Measurements from ENCODE around the gene CCDC50. TPM values are rescaled to one million over a fixed set of nuclear protein-coding genes. Genes with fewer than 3 reads are reported as not detected.

CCDC50 gene
- total RNA-seq, 1 experiment from 2014 or later: 47.8 TPM

GRCh38 chr3:191360620-191361019 is 31.4 kb downstream of the CCDC50 start:
- H3K79me2 ChIP-seq (ENCODE audit: insufficient read depth, low read length): peaks cover 9% of the 10 kb centered on the region
- H3K9me2 ChIP-seq (ENCODE audit: insufficient read depth): no peaks in the 10 kb centered on the region
- H3K4me1 ChIP-seq (ENCODE audit: control insufficient read depth in 1 of 2, insufficient read depth in 2 of 2, low read length in 2 of 2): peaks cover 45 to 51% of the 10 kb centered on the region in 2 experiments
- peaks cover 2 to 9% of the 10 kb centered on the region in 2 experiments; a peak in 2 of 4 replicates for H3K36me3 ChIP-seq (ENCODE audit: control insufficient read depth in 1 of 2, insufficient read depth in 2 of 2, low read length in 2 of 2)
- ChIA-PET CTCF (no interaction called here), POLR2A (no interaction called here), RAD21 (ENCODE audit: low non-redundant PET in 1 of 2, low total read pairs in 2 of 2, uncharacterized antibody in 2 of 2, unreplicated experiment in 2 of 2) (no interaction called here)
- no peak overlapping the region for H2AFZ ChIP-seq (ENCODE audit: low read depth, low read length, poor library complexity, severe bottlenecking)
- H3K9ac ChIP-seq (ENCODE audit: low read length): no peak overlapping the region
- no TSS peak for BruUV-seq (replicated peaks)
- H3K4me3 ChIP-seq (replicated peaks in 1 of 2; ENCODE audit: low read depth in 1 of 2, low read length in 2 of 2): no peak overlapping the region
- ATAC-seq (no peak), DNase-seq (ENCODE audit: low read depth, low spot score) (no peak)
- no peak overlapping the region for H3K4me2 ChIP-seq (ENCODE audit: low read length)
- H4K20me1 ChIP-seq (ENCODE audit: insufficient read depth): no peaks in the 10 kb centered on the region
- TF ChIP-seq FOSL1 (IDR thresholded peaks at IDR 0.05; ENCODE audit: low read depth) (no peak), ELF1 (IDR thresholded peaks at IDR 0.05; ENCODE audit: borderline replicate concordance, low read depth) (no peak), ATF3 (IDR thresholded peaks at IDR 0.05) (0 out of 2 replicates have a peak, but pooled peaks have one; percentile 19), ZFX (IDR thresholded peaks at IDR 0.05) (no peak), SP1 (IDR thresholded peaks at IDR 0.05; ENCODE audit: low read depth) (peak; percentile 49; the same call in 1 of the 2 replicates), CBX3 (IDR thresholded peaks at IDR 0.05; ENCODE audit: low read depth) (no peak), MAX (IDR thresholded peaks at IDR 0.05) (0 out of 2 replicates have a peak, but pooled peaks have one; percentile 25), CEBPB (IDR thresholded peaks at IDR 0.05; ENCODE audit: low read depth) (peak; percentile 63), RAD21 (IDR thresholded peaks at IDR 0.05; ENCODE audit: low read depth) (no peak)
- intact Hi-C loops (cut with micrococcal nuclease): no loop called here
- no peaks in the 10 kb centered on the region for H3K9me3 ChIP-seq (ENCODE audit: control insufficient read depth in 1 of 2, insufficient read depth in 1 of 2, low read depth in 1 of 2, low read length in 2 of 2)
- H3K27ac ChIP-seq (ENCODE audit: low read depth, low read length): no peak overlapping the region
- no peaks in the 10 kb centered on the region for H3K27me3 ChIP-seq (ENCODE audit: insufficient read depth, low read length)

GRCh38 chr3:191361456-191361855 is 32.3 kb downstream of the CCDC50 start:
- H4K20me1 ChIP-seq (ENCODE audit: insufficient read depth): no peaks in the 10 kb centered on the region
- 0 out of 2 replicates have a peak, but pooled peaks cover under 1% of the 10 kb centered on the region for H3K79me2 ChIP-seq (ENCODE audit: insufficient read depth, low read length)
- no peak for ATAC-seq
- no peak overlapping the region for H3K4me2 ChIP-seq (ENCODE audit: low read length)
- H3K4me1 ChIP-seq (ENCODE audit: control insufficient read depth in 1 of 2, insufficient read depth in 2 of 2, low read length in 2 of 2): peaks cover 36 to 43% of the 10 kb centered on the region in 2 experiments
- TF ChIP-seq ZNF274 (IDR thresholded peaks at IDR 0.05; ENCODE audit: low read depth, low read length): no peak
- TF ChIP-seq YY1 (IDR thresholded peaks at IDR 0.05; ENCODE audit: extremely low read depth, insufficient replicate concordance, low read depth, low read length): no peak
- no peak for TF ChIP-seq ZFX (IDR thresholded peaks at IDR 0.05)
- TF ChIP-seq ZBTB33 (IDR thresholded peaks at IDR 0.05; ENCODE audit: extremely low read depth, insufficient replicate concordance, low read length): no peak
- TF ChIP-seq POLR2A (IDR thresholded peaks at IDR 0.05; ENCODE audit: borderline replicate concordance, extremely low read depth, insufficient read depth, insufficient read length): no peak
- no peak for TF ChIP-seq JUND (IDR thresholded peaks at IDR 0.05)
- TF ChIP-seq ELF1 (IDR thresholded peaks at IDR 0.05; ENCODE audit: borderline replicate concordance, low read depth): no peak
- TF ChIP-seq CEBPB (IDR thresholded peaks at IDR 0.05; ENCODE audit: low read depth): no peak
- no peak for TF ChIP-seq CBX3 (IDR thresholded peaks at IDR 0.05; ENCODE audit: low read depth)
- H3K27me3 ChIP-seq (ENCODE audit: insufficient read depth, low read length): no peaks in the 10 kb centered on the region
- POLR2A ChIA-PET: no interaction called here
- DNase-seq (ENCODE audit: low read depth, low spot score): no peak
- CTCF ChIA-PET: no interaction called here
- no peak overlapping the region for H3K27ac ChIP-seq (ENCODE audit: low read depth, low read length)
- RAD21 ChIA-PET (ENCODE audit: low non-redundant PET in 1 of 2, low total read pairs in 2 of 2, uncharacterized antibody in 2 of 2, unreplicated experiment in 2 of 2): no interaction called here
- H3K9me3 ChIP-seq (ENCODE audit: control insufficient read depth in 1 of 2, insufficient read depth in 1 of 2, low read depth in 1 of 2, low read length in 2 of 2): no peaks in the 10 kb centered on the region
- peaks cover 2 to 9% of the 10 kb centered on the region in 2 experiments; a peak in 2 of 4 replicates for H3K36me3 ChIP-seq (ENCODE audit: control insufficient read depth in 1 of 2, insufficient read depth in 2 of 2, low read length in 2 of 2)
- H3K4me3 ChIP-seq (replicated peaks in 1 of 2; ENCODE audit: low read depth in 1 of 2, low read length in 2 of 2): no peak overlapping the region
- intact Hi-C loops (cut with micrococcal nuclease): no loop called here
- H3K9me2 ChIP-seq (ENCODE audit: insufficient read depth): no peaks in the 10 kb centered on the region
- H2AFZ ChIP-seq (ENCODE audit: low read depth, low read length, poor library complexity, severe bottlenecking): no peak overlapping the region
- H3K9ac ChIP-seq (ENCODE audit: low read length): no peak overlapping the region
- no TSS peak for BruUV-seq (replicated peaks)

All from HCT116 (cell line).